Measurements from ENCODE around the gene PKP4.

PKP4 gene

DNA sequence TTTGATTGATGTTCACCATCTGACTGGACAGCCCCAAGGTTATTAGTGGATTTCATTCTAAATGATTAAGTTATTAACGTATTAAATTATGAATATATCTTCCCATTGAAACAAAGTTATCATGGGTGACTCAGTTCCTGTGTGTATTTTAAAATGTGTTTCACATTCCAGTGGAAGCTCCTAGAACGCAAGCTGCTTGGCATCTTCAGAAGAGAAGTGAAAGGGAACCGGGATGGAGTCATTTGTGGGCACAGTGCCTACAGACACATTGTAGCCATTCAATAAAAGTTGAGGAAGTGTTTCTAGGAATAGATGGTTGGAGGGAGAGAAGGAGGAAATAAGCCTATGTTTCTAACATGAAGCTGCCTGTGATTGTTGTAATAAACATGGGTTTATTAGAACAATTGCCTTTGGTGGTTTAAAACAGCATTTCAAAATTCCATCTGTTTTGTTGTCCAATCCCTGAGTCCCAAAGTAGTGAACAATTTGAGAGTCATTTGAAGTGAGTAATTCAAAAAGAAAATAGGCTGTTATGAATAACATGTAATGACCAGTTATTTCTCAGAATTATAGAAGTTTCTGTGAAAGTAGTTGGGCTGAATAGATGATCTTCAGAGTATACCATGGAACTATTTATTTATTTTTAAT lies 143.5 kb downstream of the PKP4 start:
- DNase-seq = no peak

DNA sequence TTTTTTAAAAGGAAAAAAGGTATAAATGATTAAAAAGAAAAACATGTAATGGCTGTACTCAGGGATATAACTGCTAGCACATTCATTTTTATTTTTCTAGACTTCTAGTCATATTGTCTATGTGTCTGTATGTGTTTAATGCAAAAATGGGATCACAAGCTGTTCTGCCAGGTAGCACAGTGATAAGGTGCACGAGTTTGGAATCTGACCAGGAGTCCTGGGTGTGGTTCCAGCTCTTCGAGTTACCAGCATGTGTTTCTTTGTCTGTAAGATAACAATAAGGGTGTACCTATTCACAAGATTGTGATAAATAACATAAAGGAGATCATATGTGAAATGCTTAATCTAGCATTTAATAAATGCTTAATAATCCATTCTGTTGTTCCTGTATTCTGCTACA lies 145.3 kb downstream of the PKP4 start:
- peak; percentile 14 for DNase-seq

DNA sequence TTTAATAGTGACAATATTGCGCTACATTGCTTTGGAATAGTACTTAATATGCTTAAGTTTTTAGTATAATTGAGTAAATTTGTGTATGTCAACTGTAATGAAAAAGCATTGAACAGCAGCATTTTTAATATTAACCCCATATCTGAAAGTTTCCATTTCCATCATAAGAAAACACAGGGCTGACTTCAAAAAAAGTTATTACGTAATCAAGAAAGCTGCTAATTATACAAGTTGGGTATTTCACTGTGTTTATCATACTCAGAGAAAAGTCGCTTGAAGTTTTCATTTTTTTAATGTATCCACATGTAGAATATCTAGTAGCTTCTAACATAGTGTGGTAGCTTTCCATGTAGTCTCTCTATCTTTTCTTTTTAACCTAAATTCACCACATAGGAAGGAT lies 146.5 kb downstream of the PKP4 start:
- DNase-seq = no peak

DNA sequence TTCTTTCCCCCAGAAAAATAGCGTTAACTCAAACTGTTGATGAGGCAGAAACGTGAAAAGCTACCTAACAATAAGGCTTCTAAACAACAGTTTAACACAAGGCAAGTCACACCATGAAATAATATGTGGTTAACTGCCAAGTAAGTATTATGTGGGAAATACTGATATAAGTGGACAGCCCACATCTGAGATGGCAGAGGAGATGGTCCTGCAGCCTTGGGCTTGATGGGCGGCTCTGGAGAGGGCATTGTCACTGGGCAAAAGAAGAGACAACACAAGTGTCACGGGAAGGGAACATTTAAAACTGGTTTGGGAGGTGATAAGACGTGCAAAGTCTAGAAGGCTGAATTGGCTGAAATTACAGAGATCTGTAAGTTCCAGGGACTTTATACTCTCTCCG lies 147.2 kb downstream of the PKP4 start:
- no peak for DNase-seq

DNA sequence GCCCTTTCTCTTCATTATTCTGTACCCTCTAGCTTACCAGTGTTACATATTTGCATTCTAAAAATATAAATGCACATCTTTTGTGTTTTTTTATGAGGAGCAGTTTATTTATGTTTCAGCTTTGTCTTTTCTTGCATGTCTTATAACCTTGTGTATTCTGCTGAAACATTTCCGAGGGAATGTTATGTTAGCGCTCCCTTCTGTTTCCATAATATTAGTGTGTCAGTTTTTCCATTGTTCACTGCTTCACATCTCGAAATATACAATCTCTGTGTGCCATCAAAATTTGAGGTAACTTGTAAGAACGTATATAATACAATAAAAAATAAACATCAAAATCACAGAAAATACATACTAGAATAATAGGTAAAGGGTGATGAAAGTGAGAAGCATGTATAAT lies 153.3 kb downstream of the PKP4 start:
- DNase-seq = no peak

DNA sequence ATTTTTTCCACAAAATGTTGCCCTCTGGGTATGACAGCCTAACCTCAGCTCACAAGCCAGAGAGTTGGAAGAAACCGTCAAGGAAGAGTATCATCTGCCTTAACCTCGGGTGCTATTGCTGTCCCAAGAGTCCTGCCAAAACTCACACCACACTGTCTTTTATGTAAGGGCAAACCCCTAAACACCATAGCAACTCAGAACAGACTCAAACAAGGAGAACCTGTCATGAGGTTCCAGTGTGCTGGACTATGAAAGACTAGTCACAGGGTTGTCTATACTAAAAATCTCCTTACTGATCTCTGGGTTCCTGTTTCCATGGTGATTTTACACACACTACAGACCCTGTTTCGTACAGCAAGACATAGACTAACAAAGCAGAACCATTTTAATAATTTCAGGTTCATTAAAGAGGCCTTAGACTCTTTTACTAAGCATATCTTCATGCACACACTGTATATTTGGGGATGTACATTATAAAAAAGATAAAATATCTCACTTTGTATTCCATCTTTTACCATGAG lies 159.8 kb downstream of the PKP4 start:
- DNase-seq = no peak

DNA sequence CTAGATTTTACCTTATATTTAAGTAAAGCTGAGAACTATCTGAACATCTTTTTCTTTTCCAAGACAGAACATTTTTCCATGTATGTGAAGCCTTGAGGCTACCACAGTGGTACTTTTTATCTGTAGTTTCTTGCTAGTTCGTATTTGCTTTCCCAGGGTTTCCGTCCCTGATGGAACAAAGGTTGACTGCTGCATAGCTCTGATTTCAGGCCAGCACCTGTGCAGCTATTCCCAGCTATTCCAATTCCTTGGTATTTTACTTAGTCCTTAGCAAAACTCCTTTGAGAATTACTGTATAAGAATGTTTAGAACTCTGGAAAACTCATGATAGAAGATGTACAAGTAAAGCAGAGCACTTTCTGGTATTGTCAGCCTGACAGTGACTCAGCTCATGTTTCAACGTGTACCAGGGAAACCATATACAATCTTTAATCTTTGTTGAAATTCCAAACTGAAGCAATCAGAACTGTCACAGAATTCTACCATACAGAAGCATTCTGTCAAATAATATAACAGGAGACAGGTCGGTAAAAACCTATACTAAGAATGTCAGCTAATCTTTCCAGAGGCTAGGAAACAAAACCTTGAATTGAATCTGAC lies 162.2 kb downstream of the PKP4 start:
- no peak for DNase-seq

DNA sequence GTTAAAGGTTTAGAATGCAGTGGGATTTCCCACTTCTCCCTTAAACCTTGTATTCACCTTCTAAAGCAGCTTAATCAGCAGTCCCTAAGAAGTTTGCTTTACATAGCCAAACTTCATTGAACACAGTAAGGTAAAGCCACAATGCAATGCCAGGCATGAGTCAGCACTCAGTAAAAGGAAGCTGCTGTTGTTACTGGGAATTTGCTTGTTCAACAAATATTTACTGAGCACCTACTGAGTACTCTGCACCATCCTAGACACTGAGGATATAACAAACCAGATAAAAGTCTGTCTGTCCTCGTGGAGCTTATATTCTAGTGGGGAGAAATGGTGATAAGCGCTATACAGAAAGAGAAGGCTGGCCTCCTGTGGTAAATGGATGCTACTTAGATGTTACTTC lies 162.7 kb downstream of the PKP4 start:
- no peak for DNase-seq

DNA sequence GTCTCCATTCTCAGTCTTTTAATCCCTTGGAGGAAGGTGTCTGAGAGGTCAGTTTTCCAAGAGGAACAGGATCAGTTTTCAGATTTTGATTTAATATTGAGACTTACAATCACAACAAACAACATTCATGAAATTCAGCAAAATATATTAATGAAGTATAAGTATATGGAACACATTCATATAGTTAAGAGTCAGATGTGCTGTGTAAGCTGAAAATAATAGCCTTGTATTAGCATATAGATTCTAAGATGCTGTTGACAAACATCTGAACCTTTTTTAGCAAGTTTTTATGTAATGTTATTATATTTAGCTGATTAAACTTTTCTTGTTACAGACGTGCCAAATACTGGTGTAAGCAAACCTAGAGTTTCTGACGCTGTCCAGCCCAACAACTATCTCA lies 163.9 kb downstream of the PKP4 start:
- no peak for DNase-seq

DNA sequence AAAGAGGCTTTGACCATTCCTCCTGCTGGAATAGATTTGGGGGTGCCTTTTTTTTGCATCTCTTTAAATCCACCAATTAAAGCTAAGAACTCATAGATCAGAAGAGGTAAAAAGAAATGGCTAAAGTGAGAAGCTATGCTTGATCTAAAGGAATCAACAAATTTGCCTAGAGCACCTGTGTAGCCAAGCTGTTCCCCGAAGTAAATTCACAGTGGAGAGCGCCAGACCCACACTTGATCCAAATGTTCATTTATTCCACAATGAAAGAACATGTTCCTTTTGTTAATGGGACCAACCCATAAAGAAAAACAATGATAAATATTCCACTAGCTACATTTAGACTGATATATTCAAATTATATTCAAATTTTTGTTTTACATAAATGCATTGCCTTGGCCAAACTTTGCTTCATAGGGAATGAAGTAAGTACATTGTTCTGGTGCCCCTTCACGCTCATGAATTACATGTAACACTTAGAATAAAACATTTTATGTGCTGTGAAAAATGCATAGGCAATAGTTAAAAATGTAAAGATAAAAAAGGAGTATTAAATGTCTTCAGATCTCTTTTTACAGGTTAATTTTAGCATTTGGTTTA lies 167.4 kb downstream of the PKP4 start:
- DNase-seq = no peak

DNA sequence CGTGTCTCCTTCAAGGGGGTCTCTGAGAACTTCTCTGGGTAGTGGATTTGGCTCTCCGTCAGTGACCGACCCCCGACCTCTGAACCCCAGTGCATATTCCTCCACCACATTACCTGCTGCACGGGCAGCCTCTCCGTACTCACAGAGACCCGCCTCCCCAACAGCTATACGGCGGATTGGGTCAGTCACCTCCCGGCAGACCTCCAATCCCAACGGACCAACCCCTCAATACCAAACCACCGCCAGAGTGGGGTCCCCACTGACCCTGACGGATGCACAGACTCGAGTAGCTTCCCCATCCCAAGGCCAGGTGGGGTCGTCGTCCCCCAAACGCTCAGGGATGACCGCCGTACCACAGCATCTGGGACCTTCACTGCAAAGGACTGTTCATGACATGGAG lies 168.2 kb downstream of the PKP4 start:
- no peak for DNase-seq

DNA sequence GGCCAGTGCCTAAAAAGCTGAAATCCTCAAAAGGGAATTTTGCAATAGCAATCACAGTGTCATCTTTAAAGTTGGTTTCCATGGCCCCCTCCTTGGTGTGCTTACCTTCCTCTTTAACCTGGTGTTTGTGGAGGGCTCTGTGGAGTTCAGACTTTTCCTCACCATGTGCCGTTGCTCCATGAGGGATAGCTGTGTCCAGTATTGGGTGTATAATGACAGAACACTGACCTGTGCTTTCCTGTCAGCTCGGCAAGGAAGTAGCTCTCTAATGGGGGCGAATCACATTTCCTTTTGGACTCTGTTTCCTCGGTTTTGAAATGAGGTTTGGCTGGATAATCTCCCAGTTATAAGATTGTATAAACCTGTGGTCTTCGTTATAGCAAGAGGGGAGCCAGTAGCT lies 172.4 kb downstream of the PKP4 start:
- no peak for DNase-seq

DNA sequence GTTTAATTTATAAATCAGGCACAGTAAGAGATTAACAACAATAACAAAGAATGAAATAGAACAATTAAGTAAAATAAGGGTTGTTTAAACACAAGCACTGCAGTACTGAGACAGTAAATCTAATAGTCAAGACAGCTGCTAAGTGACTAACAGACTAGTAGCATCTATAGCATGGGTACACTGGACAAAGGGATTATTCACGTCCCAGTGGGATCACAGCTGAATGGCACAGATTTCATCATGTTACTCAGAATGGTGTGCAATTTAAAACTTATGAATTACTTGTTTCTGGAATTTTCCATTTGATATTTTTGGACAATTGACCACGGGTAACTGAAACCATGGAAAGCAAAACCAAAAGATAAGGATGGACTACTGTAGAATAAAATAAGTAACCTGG lies 176.5 kb downstream of the PKP4 start:
- no peak for DNase-seq

DNA sequence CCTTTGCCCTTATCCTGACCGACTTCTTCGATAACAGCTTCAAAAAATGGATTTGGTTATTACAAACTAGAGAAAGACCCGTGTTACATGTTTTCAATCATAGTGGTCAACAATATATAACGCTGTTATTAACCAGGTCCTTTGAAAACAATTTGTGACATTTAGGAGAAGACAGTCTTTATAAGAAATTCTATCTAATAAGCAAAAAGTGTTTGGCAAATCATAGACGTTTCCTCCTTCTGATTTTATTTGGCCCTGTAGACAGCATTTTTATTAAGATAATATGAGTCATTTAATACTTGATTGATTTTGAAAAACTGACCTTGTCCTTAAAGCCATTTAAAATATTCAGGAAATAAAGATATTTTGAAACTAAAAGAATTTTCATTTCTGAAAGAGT lies 177.9 kb downstream of the PKP4 start:
- DNase-seq = no peak

DNA sequence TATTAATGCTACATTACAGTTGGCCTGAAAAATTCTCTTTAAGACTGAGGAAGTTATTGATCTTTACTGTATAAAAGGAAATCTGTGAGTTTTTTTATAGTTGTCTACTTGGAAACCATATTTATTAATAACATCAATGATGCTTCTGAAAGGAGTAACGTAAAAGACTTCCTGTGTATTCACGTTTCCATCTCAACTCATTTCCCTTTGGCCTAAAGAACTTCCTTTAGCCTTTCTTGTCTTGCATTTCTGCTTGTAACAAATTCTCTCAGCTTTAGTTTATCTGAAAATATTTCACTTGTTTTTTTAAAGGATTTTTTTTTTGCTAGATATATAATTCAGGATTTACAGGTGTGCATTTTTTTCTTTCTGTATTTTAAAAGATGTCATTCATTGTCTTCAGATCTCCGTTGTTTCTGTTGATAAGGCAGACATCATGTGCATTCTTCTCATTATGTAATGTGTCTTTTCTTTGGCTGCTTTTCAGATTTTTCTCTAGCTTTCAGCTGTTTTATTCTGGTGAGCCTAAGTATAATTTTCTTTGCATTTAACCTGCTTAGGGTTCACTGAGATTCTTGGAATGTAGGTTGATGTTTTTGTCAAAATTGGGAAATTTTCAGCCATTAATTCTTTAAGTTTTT lies 179.3 kb downstream of the PKP4 start:
- no peak for DNase-seq

DNA sequence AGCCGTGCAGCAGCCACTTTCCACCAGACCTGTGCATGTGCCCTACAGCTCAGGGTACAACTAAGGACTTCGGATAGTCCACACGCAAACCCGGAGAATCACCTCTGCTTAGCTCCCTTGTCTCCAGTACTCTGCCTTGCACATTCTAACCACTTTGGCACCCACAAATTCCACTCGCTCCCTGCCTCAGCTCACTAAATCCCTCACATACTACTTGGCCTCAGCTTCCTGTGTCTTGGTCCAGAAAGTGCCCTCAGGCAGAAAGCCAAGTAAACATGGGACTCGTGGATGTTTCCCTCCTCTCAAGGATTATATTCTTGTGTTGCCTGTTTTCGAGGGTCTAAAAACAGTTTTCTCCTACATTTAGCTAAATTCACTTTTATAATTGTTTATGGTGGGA lies 180.6 kb downstream of the PKP4 start:
- no peak for DNase-seq

DNA sequence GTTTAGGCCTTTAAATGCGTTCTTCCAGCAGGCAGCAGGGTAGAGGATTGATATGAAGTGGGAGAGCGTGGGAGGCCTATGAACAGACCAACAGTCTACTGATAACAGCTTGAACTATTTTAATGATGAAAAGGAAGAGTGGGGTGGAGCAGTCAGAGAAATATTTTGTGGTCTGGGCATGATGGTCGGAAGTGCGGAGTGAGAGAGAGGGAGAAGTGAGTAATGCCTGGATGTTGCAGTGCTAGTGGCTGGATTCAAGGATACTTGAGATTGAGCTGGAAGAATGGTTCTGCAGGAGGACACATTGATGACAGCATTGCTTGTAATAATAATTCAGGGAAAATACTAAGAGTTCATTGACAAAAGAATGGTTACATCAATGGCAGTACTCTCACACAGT lies 187.4 kb downstream of the PKP4 start:
- no peak for DNase-seq

DNA sequence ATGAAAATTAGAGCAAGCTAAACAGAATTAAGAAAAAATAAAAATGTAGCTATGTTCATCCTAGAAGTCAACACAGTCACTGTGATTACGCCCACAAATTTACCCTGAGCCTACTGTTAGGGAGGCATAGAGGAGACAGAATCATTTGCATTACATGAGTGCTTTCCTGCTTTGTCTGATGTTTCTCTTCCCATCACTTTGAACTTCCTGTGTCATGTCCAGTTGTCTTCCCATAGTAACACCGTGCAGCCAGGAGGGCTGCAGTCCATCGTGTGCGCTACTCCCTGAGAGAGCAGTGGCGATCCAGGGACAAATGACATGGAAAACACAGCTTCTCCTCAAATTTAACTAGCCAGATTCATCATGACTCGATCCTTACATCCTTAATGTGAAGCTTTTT lies 188.5 kb downstream of the PKP4 start:
- DNase-seq = no peak

DNA sequence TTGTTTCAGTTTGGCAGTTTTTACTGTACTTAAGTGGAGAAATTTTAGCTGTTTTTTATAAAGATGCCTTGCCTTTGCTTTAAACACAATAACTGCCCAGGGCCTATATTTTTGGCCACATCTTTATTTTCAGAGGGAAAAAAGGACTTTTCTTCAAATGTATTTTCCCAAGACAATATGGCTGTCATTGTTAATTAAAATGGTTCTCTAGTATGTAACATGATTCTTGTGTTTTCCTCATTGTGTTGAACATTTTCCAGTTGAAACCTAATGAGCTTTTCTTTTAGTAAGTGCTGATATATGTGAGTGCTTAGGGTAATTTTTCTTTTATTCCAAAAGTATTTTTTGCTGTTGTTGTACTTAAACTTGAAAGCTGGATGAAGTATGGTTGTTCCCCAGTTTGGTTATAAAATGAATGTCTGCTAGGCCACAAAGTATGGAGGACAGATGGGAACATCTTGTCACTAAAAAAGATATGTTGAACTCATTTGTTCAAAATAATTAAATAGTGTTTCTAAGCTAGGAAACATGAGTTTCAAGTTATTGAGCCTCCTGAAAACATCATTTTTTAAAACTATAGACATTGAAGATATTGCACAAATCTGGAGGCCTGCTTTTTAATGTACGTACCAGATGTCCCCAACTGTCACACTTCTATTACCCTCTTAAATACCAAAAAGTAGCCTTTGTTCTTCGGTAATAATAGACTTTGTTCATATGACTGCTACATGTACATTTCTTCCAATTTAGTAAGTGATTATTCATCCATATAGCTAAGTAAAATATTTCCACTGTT lies 190.9 kb downstream of the PKP4 start:
- no peak for DNase-seq

DNA sequence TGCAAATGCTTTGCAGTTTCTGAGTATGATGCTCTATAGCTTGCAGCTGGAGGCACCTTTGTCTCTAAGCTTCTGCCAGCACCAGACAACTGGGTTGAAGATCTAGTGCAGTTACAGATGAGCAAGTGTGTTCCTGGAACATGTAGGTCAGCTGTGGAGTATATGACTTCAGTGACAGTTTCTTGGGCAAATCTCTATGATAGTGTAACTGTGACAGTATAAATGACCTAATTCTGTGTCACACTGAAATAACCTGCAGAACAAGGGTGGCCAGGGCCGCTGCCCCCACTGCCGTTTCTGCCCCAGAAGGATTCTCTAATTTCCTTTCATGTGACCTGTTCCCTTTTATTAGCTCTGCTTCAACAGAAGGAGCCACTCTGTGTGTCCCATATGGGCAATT lies 193.1 kb downstream of the PKP4 start:
- no peak for DNase-seq

DNA sequence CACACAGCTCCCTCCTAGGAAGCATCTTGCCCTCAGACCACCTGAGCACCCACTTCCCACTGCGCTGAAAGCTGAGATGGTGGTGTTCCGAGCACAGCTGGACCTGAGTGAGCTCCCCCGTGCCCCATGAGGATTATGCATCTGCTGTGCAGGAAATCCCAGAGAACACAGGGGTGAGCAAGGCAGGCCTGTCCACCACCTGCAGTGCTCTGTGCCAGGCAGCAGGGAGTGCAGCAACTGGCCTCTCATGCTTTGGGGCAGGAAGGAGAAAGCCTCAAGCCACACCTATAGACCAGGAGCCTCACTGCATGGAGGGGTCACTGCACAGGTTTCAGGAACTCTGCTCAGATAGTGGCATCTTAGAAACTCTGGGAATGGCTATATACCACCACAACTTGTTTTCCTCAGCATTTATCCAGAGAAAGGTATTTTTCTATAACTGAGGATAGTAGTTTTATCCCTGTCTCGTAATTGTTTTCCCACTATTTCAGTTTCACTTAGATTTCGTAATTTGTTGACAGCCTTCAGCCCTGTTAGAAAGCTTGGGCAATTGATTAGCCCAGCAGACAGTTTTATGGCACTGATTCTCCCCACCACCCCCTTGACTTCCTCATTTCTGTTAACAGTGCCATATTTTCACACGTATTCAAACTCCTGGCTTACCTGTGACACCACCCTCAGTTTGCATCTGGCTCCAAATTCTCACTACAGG lies 194.1 kb downstream of the PKP4 start:
- DNase-seq = no peak

DNA sequence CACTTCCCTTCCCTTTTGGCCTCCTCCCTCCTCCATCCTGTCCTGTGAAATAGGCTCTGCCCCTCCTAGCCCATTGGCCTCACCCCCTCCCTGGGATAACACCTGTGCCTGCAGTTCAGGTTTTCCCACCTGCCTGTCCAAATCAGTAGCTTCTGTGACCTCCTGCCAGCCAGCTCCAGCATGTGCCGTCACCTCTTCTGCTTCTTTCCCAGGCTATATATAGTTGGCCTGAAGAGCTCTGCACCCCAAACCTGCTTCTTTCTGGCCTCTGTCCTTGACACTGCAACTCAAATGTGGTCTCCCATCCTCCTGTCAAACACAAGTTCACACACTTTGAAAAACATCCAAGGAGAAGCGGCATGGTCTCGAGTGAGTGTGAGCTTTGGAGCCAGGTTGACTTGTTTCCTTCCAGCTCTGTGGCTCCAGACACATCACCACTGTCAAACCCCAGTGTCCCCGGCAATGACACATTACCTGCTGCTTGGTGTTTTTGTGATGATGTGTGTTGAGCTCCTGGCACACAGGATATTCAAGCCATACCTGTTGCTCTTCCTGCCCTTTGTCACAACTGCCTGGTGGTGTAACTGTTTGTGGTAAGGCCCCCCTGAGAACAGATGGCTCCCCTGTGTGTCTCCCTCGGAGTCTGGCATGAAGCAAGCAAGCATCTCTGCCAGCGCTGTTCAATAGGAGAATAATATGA lies 194.8 kb downstream of the PKP4 start:
- no peak for DNase-seq

Measured in NCI-H748 treated with DMSO at 0.1 percent for 48 hours (cell line).